ENCODE results near the gene PRKG1.

DNA sequence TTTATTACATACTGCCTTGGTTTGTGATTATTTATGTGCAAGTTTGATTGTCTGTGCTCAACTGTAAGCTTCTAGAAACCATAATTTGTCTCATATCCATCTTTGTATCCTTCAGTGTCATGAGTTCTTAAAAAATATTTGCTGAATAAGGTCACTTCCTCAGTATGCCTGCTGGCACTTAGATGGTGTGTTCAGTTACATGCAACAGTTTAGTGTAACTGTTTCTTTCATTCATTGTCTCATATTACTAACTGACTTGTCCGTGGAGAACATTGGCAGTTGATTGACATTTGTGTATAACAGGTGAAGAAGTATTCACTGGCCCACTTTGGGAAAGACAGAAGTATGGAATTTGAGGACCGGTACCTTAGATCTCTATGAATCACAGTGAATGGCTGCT, 236.9 kb downstream of the PRKG1 start:
- TF ChIP-seq, protein P1, sequence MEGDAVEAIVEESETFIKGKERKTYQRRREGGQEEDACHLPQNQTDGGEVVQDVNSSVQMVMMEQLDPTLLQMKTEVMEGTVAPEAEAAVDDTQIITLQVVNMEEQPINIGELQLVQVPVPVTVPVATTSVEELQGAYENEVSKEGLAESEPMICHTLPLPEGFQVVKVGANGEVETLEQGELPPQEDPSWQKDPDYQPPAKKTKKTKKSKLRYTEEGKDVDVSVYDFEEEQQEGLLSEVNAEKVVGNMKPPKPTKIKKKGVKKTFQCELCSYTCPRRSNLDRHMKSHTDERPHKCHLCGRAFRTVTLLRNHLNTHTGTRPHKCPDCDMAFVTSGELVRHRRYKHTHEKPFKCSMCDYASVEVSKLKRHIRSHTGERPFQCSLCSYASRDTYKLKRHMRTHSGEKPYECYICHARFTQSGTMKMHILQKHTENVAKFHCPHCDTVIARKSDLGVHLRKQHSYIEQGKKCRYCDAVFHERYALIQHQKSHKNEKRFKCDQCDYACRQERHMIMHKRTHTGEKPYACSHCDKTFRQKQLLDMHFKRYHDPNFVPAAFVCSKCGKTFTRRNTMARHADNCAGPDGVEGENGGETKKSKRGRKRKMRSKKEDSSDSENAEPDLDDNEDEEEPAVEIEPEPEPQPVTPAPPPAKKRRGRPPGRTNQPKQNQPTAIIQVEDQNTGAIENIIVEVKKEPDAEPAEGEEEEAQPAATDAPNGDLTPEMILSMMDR (conservative IDR thresholded peaks at IDR 0.05; ENCODE audit: low read length): no peak
- TF ChIP-seq EZH2phosphoT487 (IDR thresholded peaks at IDR 0.05; ENCODE audit: borderline replicate concordance): no peak

All from Loucy (cell line).